GM12878 (cell line): ENCODE measurements around the gene SYTL5. TPM values are rescaled to one million over a fixed set of nuclear protein-coding genes. Genes with fewer than 3 reads are reported as not detected.

Experiments
- ATAC-seq: fragments of 200-7000 bp; cut with Tn5 transposase; 3 replicates; pipeline ENCODE4 v1.9.1; 2020; ENCODE audit warnings: mild to moderate bottlenecking, moderate library complexity
- BruUV-seq: library from RNA; stranded (reverse); fragments of 400-500 nt; replicated peaks from 2 replicates; lab custom pipeline; 2021; lab: Mats Ljungman, UMichigan
- CTCF ChIA-PET: fragments of 300-600 bp; sonication (Branson Sonifier 250); formaldehyde crosslinking; extraction: SDS; loops from one replicate; lab custom pipeline; 2021; ENCODE audit warnings: inconsistent platforms; lab: Yijun Ruan, JAX
- POLR2A ChIA-PET: fragments of 350-600 bp; formaldehyde crosslinking; extraction: SDS; loops from one replicate; lab custom pipeline; 2021; ENCODE audit warnings: inconsistent platforms; lab: Charles Lee
- RAD21 ChIA-PET: fragments of 300-600 bp; sonication (Branson Sonifier 250); formaldehyde crosslinking; loops from one replicate; lab custom pipeline; 2023; ENCODE audit warnings: antibody characterized with exemption; ENCODE audit not compliant: unreplicated experiment; lab: Charles Lee
- SMC1A ChIA-PET: fragments of 300-600 bp; sonication (Branson Sonifier 250); formaldehyde crosslinking; loops from one replicate; lab custom pipeline; 2023; ENCODE audit not compliant: unreplicated experiment, uncharacterized antibody; lab: Charles Lee
- DNase-seq: peaks from one replicate; pipeline ENCODE4 v3.0.0-alpha.2; 2011; ENCODE audit warnings: low read depth, low spot score
- FAIRE-seq: peaks from 3 replicates; lab custom pipeline; 2011; peaks lifted over from hg19 to GRCh38; lab: Jason Lieb, UNC
- H2AFZ ChIP-seq: 2 replicates; pipeline ENCODE4 v1.6.0; 2011; ENCODE audit warnings: low read depth, low read length, control low read depth; ENCODE audit not compliant: control insufficient read depth
- H3K27ac ChIP-seq: 2 replicates; pipeline ENCODE4 v1.5.1; 2011; ENCODE audit warnings: control low read depth; ENCODE audit not compliant: control insufficient read depth, insufficient read depth
- H3K27me3 ChIP-seq, 2 experiments: replicated peaks in 1 of 2; 2 replicates each; pipeline versions ENCODE4 v1.6.0 to v1.6.1; 2011; ENCODE audit warnings: low read length in 1 of 2; ENCODE audit not compliant: control insufficient read depth in 2 of 2, insufficient read depth in 2 of 2
- H3K36me3 ChIP-seq, 2 experiments: 2 replicates each; pipeline ENCODE4 v1.5.1; 2011; ENCODE audit warnings: low read length in 1 of 2; ENCODE audit not compliant: control insufficient read depth in 2 of 2, insufficient read depth in 2 of 2
- H3K4me1 ChIP-seq: 2 replicates; pipeline ENCODE4 v1.6.1; 2011; ENCODE audit warnings: mild to moderate bottlenecking, low read length, moderate library complexity, mixed read lengths; ENCODE audit not compliant: control insufficient read depth, insufficient read depth
- H3K4me2 ChIP-seq: 2 replicates; pipeline ENCODE4 v1.6.0; 2011; ENCODE audit warnings: control low read depth; ENCODE audit not compliant: control insufficient read depth, insufficient read depth
- H3K4me3 ChIP-seq: fragments of 200-600 bp; sonication (generic); 2 replicates; pipeline ENCODE4 v1.5.1; 2016
- H3K79me2 ChIP-seq: 2 replicates; pipeline ENCODE4 v1.6.0; 2011; ENCODE audit warnings: low read length; ENCODE audit not compliant: control insufficient read depth, insufficient read depth
- H3K9ac ChIP-seq: 2 replicates; pipeline ENCODE4 v1.8.0; 2011; ENCODE audit warnings: low read length, control low read depth, mixed read lengths; ENCODE audit not compliant: control insufficient read depth, insufficient read depth
- H3K9me3 ChIP-seq: replicated peaks from 3 replicates; pipeline ENCODE4 v1.5.1; 2011; ENCODE audit warnings: mild to moderate bottlenecking, low read length; ENCODE audit not compliant: control insufficient read depth, insufficient read depth
- H4K20me1 ChIP-seq: 2 replicates; pipeline ENCODE4 v1.6.0; 2011; ENCODE audit not compliant: control insufficient read depth, insufficient read depth
- CBX3 ChIP-seq: fragments of 200-600 bp; sonication (generic); IDR thresholded peaks from 2 replicates; pipeline ENCODE4 v1.6.1; 2016; ENCODE audit warnings: low read depth, borderline replicate concordance
- CTCF ChIP-seq, 3 experiments: IDR thresholded peaks in 2 of 3; conservative IDR thresholded peaks in 1 of 3; 2 replicates each; pipeline ENCODE4 v1.5.1; 2011; ENCODE audit warnings: low read depth in 3 of 3, low read length in 3 of 3, mild to moderate bottlenecking in 3 of 3, control low read depth in 2 of 3, moderate library complexity in 2 of 3, inconsistent platforms in 1 of 3, mixed read lengths in 1 of 3; ENCODE audit not compliant: control insufficient read depth in 2 of 3, insufficient read depth in 1 of 3; ENCODE audit errors: extremely low read depth in 1 of 3
- EZH2 ChIP-seq: IDR thresholded peaks from 2 replicates; pipeline ENCODE4 v1.6.1; 2012; ENCODE audit warnings: low read depth, mild to moderate bottlenecking, control low read depth, inconsistent platforms, low read length, borderline replicate concordance; ENCODE audit not compliant: control insufficient read depth
- IRF4 ChIP-seq: IDR thresholded peaks from 2 replicates; pipeline ENCODE4 v1.6.1; 2011; ENCODE audit warnings: low read depth, low read length
- JUNB ChIP-seq: IDR thresholded peaks from 2 replicates; pipeline ENCODE4 v1.6.1; 2016; ENCODE audit warnings: antibody characterized with exemption, mild to moderate bottlenecking
- MAX ChIP-seq: IDR thresholded peaks from 2 replicates; pipeline ENCODE4 v1.6.1; 2012; ENCODE audit warnings: low read depth, low read length, improper control_type of control experiment
- PAX8 ChIP-seq: fragments of 450-650 bp; IDR thresholded peaks from 2 replicates; pipeline ENCODE4 v1.6.1; 2017; ENCODE audit warnings: mild to moderate bottlenecking, moderate library complexity
- RUNX3 ChIP-seq: IDR thresholded peaks from 2 replicates; pipeline ENCODE4 v1.6.1; 2012; ENCODE audit warnings: low read length, inconsistent platforms
- SP1 ChIP-seq: IDR thresholded peaks from one replicate; pipeline ENCODE4 v1.6.1; 2011; ENCODE audit warnings: low read depth, low read length
- SREBF1 ChIP-seq: IDR thresholded peaks from 2 replicates; pipeline ENCODE4 v1.6.1; 2012; ENCODE audit warnings: mild to moderate bottlenecking, low read length
- YBX1 ChIP-seq: fragments of 450-650 bp; IDR thresholded peaks from 2 replicates; pipeline ENCODE4 v1.6.1; 2016; ENCODE audit warnings: antibody characterized with exemption
- ZNF274 ChIP-seq: IDR thresholded peaks from one replicate; pipeline ENCODE4 v1.8.0; 2011; ENCODE audit not compliant: insufficient read length, insufficient read depth
- WGBS: methylation state at CpG from one replicate; pipeline ENCODE4 v1.1.6; 2016; ENCODE audit warnings: low lambda C conversion rate; ENCODE audit not compliant: insufficient replicate concordance, insufficient coverage; ENCODE audit errors: missing lambda C conversion rate; 5-methylcytosine and 5-hydroxymethylcytosine counted together
- in situ Hi-C: fragments of 300-500 bp; cut with MboI; formaldehyde crosslinking; loops from 9 replicates; pipeline ENCODE4 v1.14.3; 2018; ENCODE audit warnings: mixed read lengths
- intact Hi-C: fragments of 100-400 bp; cut with micrococcal nuclease; formaldehyde crosslinking; loops from one replicate; pipeline ENCODE4 v1.14.2; 2022; ENCODE audit not compliant: unreplicated experiment
- polyA plus RNA-seq, 11 experiments: library from polyadenylated mRNA; depleted of rRNA in 4 of 11; unstranded in 6 of 11; stranded (reverse) in 5 of 11; fragments of >200 nt; fragmentation: Nextera tagmentation in 4 of 11; fragmentation: Illumina TruSeq in 1 of 11; extraction: Ambion mirVana in 4 of 11; extraction: Trizol in 1 of 11; gene quantifications; 1 replicate in 1 of 11; 2 replicates in 10 of 11; pipeline versions ENCODE4 v1.2.1 to v1.2.3, GENCODE V29; 2011 to 2016; ENCODE audit warnings: inconsistent platforms in 2 of 11, missing spikeins in 2 of 11, low read depth in 1 of 11
- total RNA-seq, 4 experiments: library from RNA; depleted of rRNA in 3 of 4; stranded (reverse); fragments of >200 nt in 3 of 4; fragmentation: Illumina TruSeq in 1 of 4; extraction: Trizol in 1 of 4; gene quantifications; 2 replicates each; pipeline versions ENCODE4 v1.2.1 to v1.2.3, GENCODE V29; 2013 to 2021

Gene SYTL5
- total and polyA plus RNA-seq, 10 of the 15 experiments (the other 5 are each of a cell fraction or from before 2014, with no cell fraction given), result 0.01 to 0.20 (median 0.04) TPM; not detected in 3

GRCh38 chrX:38166478-38167083, 160.2 kb downstream of the SYTL5 start (continued):
- TF ChIP-seq EZH2 (no peak), SP1 (no peak), CTCF (IDR thresholded peaks at IDR 0.05 in 2 of 3, conservative IDR thresholded peaks at IDR 0.05 in 1 of 3; ENCODE audit: control insufficient read depth in 2 of 3, extremely low read depth in 1 of 3, insufficient read depth in 1 of 3, low read depth in 3 of 3, low read length in 3 of 3) (peak; percentile 34 to 52 (median 45); a peak in 3 of 6 replicates), CBX3 (no peak), ZNF274 (no peak), JUNB (no peak)

- CTCF ChIA-PET, result interaction anchor here (1.2 to 6.8 kb wide), 3 partner anchors 9 to 241 kb away, joined by 3 to 67 read pairs (median 3); no protein-coding TSS in a partner anchor
- DNase-seq, result no peak
- Histone ChIP-seq H3K4me3 (no peak overlapping the region), H3K79me2 (no peaks in the 10 kb centered on the region), H3K4me1 (no peaks in the 10 kb centered on the region), H3K9ac (no peak overlapping the region), H2AFZ (no peak overlapping the region), H3K4me2 (no peak overlapping the region)
- WGBS, result 0% methylated on average over 1 of the region's 1 CpG
- RAD21 ChIA-PET, result interaction anchor here (0.7 kb wide), 1 partner anchor 244 kb away, joined by 3 read pairs; no protein-coding TSS in a partner anchor
- FAIRE-seq, result no peak
- POLR2A ChIA-PET, result no interaction called here
- in situ Hi-C loops, result loop anchor here (5.0 to 25.0 kb wide), 3 partner anchors 243 to 658 kb away; no protein-coding TSS in a partner anchor
- SMC1A ChIA-PET, result interaction anchor here (0.6 to 1.7 kb wide), 5 partner anchors 10 to 346 kb away, joined by 3 to 6 read pairs (median 3); no protein-coding TSS in a partner anchor
- no TSS peak for BruUV-seq
- no peak for TF ChIP-seq SREBF1
- no peak for TF ChIP-seq RUNX3
- TF ChIP-seq IRF4, result no peak
- no peak for TF ChIP-seq MAX
- TF ChIP-seq PAX8, result no peak
- TF ChIP-seq YBX1, result no peak
- TF ChIP-seq, all 136 proteins: peak for 0
- intact Hi-C loops, result loop anchor here (10.0 kb wide), 1 partner anchor 346 kb away; no protein-coding TSS in a partner anchor
- Histone ChIP-seq H3K36me3 (no peaks in the 10 kb centered on the region), H3K27ac (no peak overlapping the region), H3K27me3 (no peaks in the 10 kb centered on the region; a peak in 1 of 4 replicates), H3K9me3 (no peaks in the 10 kb centered on the region), H4K20me1 (no peaks in the 10 kb centered on the region)
- no peak for ATAC-seq
Measured at GRCh38 chrX:38170556-38170955, 164.2 kb downstream of the SYTL5 start.
